CD1c-positive myeloid dendritic cell (primary cell): ENCODE data around the gene BCL11A.
A peak's percentile ranks its signal among the peaks of the same experiment; 100 is the strongest.

Source experiments
- DNase-seq: peaks from one replicate; pipeline ENCODE4 v3.0.0-alpha.2; 2016; ENCODE audit errors: extremely low spot score

BCL11A gene

DNA sequence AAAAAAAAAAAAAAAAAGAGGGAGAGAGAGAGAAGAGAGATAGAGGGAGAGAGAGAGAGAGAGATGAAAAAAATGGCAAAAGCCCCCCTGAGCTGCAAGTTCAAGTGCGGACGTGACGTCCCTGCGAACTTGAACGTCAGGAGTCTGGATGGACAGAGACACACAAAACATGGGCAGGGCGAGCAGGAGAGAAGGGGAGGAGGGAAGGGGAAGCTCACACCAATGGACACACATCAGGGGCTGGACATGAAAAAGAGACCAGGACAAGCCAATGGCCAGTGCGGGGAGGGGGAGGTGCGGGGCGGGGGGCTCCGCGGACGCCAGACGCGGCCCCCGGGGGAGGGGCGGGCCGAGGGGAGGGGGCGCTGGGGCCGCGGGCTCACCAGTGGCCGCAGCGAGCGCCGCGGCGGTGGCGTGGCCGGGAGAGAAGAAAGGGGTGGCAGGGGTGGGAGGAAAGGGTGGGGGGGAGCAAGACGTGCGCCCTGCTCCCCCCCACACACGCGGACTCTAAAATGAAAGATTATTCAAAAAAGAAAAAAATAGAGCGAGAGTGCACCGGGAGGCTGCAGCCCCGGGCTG, at the start of gene BCL11A:
Gene BCL11A, minus strand, starts transcription at position 160 of the 579 bp plus-strand sequence. CDS start 384 bp downstream, outside the sequence.
- DNase-seq, result peak; percentile 71

DNA sequence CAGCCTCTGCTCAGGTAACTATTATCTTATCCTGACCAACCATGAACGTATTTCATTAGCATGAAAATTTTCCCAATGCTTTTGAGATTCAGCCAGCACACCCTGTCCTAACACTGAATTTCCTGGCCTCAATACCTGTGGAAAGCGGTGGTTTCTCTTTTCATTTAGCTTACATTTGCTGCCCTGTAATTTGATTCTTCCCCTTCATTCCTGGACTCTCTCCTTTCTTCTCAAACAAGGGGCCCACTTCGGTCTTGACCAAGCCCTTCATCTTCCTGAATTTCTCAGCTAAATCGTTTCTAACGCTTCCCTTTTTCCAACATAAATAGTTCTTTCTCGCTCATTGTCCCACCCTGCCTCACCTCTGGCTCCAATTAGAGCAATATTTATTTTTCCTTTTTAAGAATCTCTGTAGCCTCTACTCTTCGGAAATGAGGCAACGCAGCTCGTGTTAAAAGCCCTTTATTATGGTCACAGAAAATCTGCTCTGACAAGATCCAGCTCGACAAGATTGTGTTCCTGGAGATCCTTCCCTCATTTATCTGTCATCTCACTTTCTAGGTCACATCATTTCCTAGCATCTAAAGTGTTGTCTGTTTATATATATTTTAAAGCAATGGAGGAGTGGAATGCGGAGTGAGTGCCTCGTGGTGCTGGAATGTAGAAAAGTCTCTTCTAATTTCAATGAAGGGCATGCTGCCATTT, 49.5 kb upstream of the BCL11A start:
- no peak for DNase-seq

DNA sequence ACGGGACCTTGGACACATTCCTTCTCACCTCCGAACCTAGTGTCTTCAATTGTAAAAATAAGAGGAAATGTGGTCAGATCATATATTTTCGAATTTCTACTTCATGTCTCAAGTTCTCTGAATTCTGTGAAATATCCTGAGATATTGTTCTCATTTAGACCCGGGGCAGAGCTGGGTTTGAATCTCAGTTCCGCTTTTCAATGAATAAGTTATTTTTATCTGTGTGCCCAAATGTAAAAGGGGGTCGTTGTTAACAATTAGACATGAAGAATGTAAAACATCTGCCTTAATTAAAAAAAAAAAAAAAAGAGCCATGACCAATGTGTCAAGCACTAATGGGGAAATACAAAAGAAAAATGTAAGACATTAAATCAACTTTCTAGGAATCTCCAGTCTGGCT, 48.9 kb upstream of the BCL11A start:
- DNase-seq, result peak; percentile 2

DNA sequence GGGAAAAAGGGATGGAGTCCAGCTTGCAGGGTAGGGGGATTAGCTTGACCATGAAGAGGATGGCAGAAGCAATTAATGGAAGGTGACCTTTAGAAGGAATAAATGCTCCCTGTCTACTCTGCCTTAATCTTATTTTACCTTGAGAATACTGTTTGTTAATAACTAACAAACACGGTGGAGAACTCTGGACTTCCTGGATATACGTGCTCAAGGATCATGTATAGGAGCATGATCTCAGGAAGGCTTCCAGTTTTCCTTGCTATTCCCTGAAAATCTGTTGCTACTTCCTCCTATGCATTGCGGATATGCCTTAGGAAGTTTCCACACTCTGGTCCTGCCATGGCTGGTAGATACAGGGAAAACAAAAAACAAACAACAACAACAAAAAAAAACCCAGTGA, 44.8 kb upstream of the BCL11A start:
- DNase-seq, result no peak

DNA sequence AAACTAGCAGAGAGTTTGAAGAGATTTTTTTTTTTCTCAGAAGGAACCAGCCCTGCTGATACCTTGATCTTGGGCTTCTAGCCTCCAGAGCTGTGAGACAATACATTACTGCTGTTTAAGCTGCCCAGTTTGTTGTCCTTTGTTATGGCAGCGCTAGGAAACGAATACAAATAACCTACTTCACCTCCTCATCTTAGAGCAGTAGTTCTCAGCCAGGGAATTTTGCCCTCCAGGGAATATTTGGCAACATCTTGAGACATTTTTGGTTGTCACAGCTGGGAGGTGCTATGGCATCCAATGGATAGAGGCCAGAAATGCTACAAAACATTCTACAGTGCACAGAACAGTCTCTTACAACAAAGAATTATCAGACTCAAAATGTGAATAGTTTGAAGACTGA, 43.9 kb upstream of the BCL11A start:
- DNase-seq, result no peak

DNA sequence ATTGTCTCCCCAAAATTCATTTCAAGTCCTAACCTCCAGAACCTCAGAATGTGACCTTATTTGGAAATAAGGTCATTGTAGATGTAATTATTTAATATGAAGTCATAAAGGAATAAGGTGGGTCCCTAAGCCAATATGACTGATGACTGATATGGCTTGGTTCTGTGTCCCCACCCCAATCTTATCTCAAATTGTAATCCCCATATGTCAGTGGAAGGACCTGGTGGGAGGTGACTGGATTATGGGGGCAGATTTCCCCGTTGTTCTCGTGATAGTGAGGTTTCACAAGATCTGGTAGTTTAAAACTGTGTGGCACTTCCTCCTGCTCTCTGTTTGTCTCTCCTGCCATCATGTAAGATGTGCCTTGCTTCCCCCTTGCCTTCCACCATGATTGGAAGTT, 43.0 kb upstream of the BCL11A start:
- no peak for DNase-seq

DNA sequence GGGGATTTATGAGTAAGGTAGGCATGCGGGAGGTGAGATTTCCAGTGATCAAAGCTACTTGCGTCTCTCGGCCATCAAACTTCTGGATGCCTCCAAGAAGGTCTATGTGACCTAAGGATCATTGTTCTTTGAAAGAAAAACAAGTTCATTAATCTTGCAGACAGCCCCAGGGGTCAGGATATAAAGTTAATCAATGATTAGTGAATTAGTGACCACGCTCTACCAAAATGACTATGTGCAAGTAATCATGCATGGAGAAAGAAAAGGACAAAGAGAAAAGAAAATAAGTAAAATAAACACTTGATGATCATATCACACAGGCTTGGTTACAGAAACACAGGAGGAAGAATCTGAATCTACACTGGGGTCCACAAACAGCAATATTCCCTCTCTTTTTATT, 42.5 kb upstream of the BCL11A start:
- DNase-seq, result no peak

DNA sequence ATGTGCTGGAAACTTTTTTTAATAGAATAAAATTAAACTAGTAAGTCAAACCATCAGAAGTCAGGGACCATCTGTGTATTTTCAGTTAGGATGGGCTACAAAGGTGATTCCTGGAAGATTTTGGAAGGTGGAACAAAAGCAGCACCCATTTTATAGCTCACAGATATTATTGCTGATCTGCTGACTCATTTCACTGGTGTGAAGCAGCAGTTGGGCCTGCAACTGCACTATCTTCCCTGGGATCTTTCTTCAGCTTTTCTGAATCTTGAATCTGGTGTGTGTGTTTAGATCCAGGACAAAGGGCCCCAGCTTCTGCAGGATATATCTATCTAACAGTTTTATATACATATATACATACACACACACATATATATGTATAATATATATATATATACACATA, 35.6 kb upstream of the BCL11A start:
- DNase-seq, result no peak

DNA sequence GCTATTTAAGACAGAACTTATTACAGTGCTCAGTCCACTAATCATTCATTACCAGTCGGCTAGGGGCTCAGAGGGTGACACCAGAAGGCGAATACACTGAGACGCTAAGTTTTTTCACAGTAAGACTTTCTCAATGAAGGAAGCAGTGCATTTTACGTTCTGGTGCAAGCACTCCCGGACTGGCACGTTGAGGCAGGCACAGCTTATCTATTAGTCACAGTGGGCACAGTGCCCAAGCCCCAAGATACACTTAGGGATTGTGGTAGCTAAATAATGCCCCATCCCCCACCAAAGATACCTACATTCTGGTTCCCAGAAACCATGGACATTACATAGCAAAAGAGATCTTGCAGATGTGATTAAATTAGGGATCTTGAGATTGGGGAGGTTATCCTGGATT, 32.6 kb upstream of the BCL11A start:
- DNase-seq, result no peak

DNA sequence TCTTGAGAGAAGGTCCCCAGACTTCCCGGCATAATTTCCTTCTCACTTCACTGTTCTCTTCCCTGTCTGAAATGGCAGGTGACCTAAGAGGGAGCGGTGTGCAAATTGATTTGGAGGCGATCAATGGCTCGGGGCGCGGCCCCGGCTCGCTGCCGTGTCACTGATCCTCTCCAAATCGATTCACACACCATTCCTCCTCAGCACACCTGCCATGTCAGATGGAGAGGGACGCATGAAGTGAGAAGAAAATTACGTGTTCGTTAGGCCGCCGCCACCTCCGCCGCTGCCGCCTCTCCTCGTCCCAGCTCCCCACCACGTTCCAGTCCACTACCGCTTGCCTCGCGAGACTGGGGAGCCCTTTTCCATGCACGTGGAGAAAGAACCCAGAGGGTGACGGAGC, 31.8 kb upstream of the BCL11A start:
- no peak for DNase-seq

DNA sequence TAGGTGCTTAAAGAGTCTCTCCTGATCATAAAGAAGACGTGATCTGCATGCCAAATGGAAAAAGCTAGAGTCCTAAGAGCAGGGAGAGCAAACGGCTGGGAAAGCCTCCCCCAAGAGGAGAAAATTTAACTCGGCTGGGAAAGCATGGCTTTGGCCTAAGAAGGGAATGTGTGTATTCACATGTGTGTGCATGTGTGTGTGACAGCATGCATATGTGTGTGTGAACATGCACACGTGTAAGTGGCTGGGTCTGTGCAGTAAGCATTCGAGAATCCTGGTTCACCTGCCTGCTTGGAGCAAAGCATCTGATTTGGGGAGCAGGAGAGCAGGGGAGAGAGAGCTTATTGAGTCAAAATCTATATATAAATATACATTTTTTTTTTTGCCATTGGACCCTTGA, 30.1 kb upstream of the BCL11A start:
- no peak for DNase-seq

DNA sequence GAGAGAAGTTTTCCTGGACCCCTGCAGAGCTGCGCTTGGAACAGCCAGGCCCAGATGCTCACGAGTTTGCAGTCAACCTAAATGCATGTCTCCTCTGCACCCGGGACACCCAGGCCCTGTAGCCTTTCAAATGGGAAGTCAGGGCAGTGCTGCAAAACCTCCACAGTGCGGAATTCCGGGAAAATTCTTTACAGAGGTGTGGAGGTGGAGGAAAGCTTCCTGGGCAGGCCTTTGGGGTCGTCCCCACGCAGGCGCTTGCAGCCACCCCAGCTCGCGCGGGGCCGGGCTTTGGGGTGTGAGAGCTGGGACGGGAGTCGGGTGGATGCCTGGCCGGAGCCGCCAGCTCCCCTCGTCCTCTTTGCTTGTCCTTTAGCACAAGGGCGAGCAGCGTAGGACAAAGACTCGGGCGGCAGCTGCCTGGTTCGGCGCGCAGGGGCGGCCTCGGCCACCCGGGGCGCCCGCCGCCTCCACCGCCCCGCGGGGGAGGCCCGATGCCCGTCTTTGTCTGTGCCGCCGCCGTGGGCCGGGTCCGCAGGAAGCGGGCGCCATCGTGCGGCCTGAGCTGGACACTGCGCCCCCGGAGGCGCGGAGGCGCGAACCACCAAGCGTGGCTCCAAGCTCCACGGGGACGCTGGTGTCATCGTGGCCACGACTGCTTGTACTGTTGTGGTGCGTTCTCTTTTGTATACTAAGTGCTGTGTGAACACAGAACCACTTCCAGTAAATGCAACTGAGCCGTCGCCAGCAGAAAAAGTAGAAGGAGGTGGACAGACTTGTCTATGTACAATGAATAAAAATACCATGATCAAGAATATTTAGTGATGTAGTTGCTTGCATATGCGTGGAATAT, 28.2 kb upstream of the BCL11A start:
- DNase-seq, result peak; percentile 86

DNA sequence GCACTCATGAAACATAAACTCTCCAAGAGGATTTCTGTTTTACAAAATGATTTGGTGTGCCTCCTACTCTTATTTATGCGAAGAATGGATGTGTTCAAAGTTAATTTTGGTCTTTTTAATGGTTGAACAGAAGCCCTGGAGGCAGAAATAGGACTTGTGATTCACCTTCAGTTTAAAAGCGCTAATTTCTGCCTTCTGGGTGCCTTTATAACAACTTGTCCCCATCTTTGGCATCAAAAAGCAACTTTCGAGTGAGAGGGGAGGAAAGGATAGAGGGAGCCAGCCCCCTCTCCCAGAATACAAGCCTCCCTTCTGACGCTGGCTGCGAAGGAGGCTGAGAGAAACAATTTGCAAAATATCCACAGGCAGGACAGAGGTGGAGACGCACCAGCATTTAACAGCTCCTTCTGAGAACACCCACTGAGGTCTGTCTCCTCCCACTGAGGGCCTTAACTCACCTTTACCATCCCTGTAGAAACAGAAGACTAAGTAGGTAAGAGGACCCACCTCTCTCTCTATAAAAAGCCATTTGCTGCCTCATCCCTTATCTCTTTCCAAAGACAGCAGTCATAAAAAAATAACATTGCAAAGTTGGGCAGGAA, 24.3 kb upstream of the BCL11A start:
- DNase-seq, result no peak

DNA sequence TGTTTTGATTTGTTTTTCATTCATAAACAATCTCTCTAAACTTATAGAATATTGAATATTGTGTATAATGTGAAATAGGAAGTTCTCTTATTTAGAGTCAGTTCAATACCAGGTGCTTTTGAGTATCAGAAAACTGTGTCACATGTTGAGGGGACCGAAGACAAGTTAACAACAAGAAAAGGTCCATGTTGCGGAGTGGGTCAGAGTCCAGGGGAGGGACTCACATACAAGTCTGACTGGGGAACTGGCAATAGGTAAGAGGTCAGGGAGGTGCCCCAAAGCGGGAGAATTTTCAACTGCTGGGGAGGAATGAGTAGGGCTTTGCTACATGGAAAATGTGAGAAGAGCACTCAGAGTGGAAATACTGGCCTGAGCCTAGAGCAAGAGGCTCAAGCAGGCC, 19.8 kb upstream of the BCL11A start:
- no peak for DNase-seq

DNA sequence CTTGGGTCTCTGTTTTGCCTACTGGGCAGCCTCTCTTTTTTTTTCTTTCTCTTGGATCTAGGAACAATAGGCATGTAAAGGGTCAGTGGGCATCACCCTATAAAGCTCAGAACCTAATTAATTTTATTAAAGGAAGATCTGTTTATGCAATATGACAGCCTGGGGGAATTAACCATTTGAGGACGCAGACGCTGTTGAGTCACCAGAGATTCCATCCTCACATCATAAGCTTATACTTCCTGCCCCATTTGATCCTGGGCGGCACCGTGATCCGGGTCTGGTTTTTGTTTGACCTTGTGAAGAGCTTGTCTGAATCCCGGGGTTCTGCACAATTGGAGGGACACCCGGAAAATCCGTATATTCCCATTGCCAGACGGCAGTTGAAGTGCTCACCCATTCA, 16.8 kb upstream of the BCL11A start:
- DNase-seq, result no peak

DNA sequence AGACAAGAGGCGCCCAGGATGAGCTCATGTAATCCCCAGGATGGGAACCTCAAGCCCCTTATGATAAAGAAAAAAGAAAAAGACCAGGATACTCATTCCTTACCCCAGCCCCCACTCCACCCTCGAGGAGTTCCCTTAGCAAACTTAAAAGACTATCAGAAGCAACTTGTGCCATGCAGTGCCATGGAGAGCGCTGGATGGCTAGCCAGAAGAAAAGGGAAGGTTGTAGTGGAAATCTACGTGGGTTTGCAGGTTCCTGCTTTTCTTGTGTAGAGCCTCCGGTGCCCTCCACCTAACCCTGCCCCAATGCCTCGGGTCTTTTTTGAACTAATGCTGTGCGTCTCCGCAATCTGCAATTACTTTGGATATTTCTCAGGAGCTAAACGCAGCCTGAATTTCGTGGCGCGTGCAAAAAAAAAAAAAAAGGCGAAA, 16.2 kb upstream of the BCL11A start:
- DNase-seq, result peak; percentile 78

DNA sequence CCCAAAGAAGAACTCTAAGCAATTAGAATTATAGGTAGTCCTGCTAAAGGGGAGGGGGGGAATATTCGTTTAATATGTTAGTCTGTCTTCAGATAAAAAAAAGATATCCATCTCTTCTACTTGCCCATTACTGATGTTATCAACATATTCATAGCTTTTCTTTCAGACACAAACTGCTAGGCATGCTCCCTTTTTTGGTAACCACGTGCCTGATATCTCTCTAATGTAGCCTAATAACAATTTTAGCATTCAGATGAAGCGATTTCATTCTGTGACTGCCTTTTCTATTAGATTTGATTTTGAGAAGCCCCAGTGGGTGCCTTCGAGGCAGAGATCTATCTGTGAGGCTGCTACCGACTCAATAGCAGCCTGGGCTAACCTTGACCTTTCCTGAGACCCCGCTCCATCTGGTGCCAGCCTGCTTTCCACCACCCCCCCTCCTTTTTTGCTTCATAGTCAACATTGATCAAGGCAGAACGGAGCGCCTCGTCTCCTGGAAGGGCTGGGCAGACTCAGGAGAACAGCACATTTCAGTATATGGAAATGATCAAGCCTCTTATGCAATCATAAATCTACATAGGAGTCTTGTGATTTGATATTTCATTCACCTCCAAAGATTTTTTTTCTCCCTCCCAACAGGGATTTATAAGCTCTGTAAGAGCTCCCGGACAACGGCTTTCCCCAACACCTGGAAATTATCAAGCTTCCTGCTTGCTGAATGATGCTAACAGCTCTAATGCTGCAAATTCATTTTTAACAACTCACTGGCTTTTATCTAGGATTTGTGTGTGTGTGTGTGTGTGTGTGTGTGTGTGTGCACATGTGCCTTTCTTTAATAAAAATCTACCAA, 14.7 kb upstream of the BCL11A start:
- no peak for DNase-seq

DNA sequence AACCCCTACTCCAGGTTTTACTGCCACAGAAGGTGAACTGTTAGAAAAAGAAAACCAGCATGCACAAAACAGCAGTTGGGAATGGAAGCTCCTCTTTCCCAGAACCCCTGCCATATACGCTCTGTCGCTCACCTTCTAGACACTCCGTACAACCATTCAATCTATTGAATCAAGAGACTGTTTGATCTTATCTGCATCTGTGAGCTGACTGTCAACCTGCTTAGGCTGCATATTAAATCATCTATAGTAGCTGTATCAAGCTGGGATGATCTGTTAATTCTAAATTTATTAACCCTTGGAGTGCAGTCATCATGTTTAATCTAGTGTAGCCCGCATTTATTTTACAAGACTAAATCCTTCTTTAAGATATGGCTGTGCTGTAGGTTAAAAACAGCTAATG, 13.6 kb upstream of the BCL11A start:
- DNase-seq, result no peak

DNA sequence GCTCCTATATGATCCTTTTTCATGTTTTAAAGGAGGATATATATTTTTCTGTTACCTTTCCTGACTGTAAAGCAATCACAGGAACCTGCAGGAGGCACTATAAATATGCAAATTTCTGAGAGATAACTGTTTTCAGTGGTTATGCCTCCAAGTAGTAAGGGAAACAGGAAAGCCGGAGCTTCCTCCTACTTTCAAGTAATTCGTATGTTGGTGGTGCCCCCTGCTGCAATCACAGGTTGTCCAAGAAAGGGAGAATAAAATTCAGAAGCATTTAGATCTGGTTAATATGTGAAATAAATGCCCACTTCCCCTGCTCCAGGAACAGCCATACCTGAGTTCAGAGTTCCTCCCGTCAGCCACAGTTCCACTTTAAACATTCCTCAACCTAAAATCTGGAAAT, 12.0 kb upstream of the BCL11A start:
- DNase-seq, result peak; percentile 61

DNA sequence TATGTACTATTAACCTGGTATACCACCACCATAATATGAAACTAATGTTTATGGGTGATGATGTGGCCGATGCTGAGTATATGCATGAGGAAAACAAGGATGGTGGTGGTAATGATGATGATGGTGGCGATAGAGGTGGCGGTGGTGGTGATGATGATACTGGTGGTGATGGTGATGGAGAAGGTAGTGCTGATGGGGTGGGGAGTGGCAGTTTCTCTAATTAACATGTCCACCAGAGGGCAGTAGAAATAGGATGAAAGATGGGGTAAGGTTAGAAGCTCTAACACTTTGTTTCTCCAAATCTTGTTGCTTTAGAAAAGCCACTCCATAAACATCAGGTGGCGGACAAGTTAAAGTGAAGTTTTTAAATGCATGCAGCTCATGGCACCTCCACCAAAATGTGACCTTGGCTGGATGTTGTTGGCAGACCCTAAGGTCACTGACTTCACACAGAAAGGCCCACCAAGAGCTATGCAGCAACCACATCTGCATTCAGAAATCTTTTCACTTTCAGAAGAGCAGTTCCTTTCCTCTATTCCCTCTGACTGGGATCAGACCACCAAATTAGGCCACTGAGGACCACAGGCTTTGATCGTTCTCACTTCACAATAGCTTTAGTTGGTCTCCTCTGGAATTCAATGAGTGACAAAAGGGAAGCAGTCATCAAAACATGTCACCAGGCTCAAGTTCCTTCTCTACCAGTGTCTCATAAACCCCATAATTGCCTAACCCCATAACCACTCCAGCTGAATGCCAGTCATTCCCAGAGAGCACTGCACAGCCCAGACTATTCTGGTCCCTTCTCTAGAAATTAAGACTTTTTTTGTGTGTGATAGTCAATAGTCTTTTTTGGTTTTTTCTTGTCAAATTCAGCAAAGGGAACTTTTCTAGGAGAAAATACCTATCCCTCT, 7.5 kb upstream of the BCL11A start:
- peak; percentile 75 for DNase-seq
